Heart right ventricle (tissue), 16 donors: ENCODE results near the gene TOR1B. TPM values are rescaled to one million over a fixed set of nuclear protein-coding genes. Genes with fewer than 3 reads are reported as not detected.
A peak's percentile ranks its signal among the peaks of the same experiment; 100 is the strongest.
"Not testable (repeated sequence)": the region's sequence is repeated elsewhere in the genome, so short reads cannot be mapped to it uniquely, and the experiment has no call there.

Experiments used
- ATAC-seq, 8 donors: fragments of 200-7000 bp; cut with Tn5 transposase; one replicate each; pipeline ENCODE4 v1.9.1; 2020; ENCODE audit warnings: mild to moderate bottlenecking in 8 of 8, moderate library complexity in 8 of 8, moderate number of reproducible peaks in 1 of 8
- DNase-seq, 2 donors: peaks; one replicate each; pipeline ENCODE4 v3.0.0-alpha.2; 2020
- H3K27ac ChIP-seq, 10 donors: fragments of 200-600 bp; sonication (generic) in 2 of 10; one replicate each; pipeline versions ENCODE4 v1.5.0 to v1.8.0; 2020 to 2022; ENCODE audit warnings: mild to moderate bottlenecking in 3 of 10
- H3K27me3 ChIP-seq, 7 donors: fragments of 200-600 bp; one replicate each; pipeline ENCODE4 v1.8.0; 2021 to 2022; ENCODE audit warnings: mild to moderate bottlenecking in 2 of 7
- H3K36me3 ChIP-seq, 9 donors: fragments of 200-600 bp; sonication (generic) in 1 of 9; one replicate each; pipeline versions ENCODE4 v1.5.0 to v1.8.0; 2020 to 2022; ENCODE audit warnings: mild to moderate bottlenecking in 2 of 9
- H3K4me1 ChIP-seq, 9 donors: fragments of 200-600 bp; sonication (generic) in 1 of 9; one replicate each; pipeline versions ENCODE4 v1.5.0 to v1.8.0; 2020 to 2022; ENCODE audit warnings: mild to moderate bottlenecking in 4 of 9
- H3K4me3 ChIP-seq, 10 donors: fragments of 200-600 bp; sonication (generic) in 2 of 10; one replicate each; pipeline versions ENCODE4 v1.5.0 to v1.8.0; 2020 to 2022; ENCODE audit warnings: mild to moderate bottlenecking in 7 of 10, moderate library complexity in 2 of 10
- H3K9me3 ChIP-seq, 11 donors: fragments of 200-600 bp in 10 of 11; sonication (generic) in 2 of 11; one replicate each; pipeline versions ENCODE4 v1.5.0 to v1.8.0; 2013 to 2022; ENCODE audit warnings: mild to moderate bottlenecking in 2 of 11, control low read depth in 1 of 11, moderate library complexity in 1 of 11
- CTCF ChIP-seq, 9 donors: fragments of 200-600 bp; sonication (generic) in 2 of 9; IDR thresholded peaks; one replicate each; pipeline versions ENCODE4 v1.5.0 to v1.8.0; 2021 to 2022; ENCODE audit warnings: antibody characterized with exemption in 9 of 9, mild to moderate bottlenecking in 5 of 9, moderate library complexity in 1 of 9
- WGBS, 2 donors: extraction: QIAGEN DNeasy Blood & Tissue Kit; methylation state at CpG; one replicate each; pipeline ENCODE4 v1.1.7; 2013; ENCODE audit warnings: inconsistent platforms in 1 of 2; 5-methylcytosine and 5-hydroxymethylcytosine counted together
- intact Hi-C, 10 donors: fragments of 100-400 bp; cut with DNase I; formaldehyde crosslinking; loops; one replicate each; pipeline versions ENCODE4 v1.11.1 to v1.14.2; 2022
- polyA plus RNA-seq, 2 donors: library from polyadenylated mRNA; stranded (reverse); fragments of 200-250 nt; gene quantifications; one replicate each; pipeline ENCODE4 v1.2.3, GENCODE V29; 2013
- total RNA-seq, 10 donors: library from RNA; stranded (reverse); fragmentation: NEBNext Ultra II Directional in 3 of 10; extraction: Animal tissue kit (Norgen Biotek cat#: 25700) in 3 of 10; gene quantifications; one replicate each; pipeline versions ENCODE4 v1.2.1 to v1.2.4, GENCODE V29; 2021 to 2023
- donor health status: Arrhythmogenic right ventricular cardiomyopathy.
- donor health status: ischemic (EF 13 %, LVEDD 7.1; RV severe dilation, severe dysfunction).
- donor health status: healthy with polysubstance abuse.
- donor health status: DM: no; HTN: yes; CAD: no.
- donor health status: DM: no; HTN: no; CAD: no.
- donor health status: ischemic (EF 25% LVEDD 6.9; RV normal size, moderate dysfunction).
- donor health status: ischemic (EF 25% LVEDD 5.7; RV mildly dilated, moderate dysfunction).
- donor health status: healthy.
- donor health status: DM: yes; HTN: yes; CAD: no.
- donor health status: Ischemic cardiomyopathy.
- donor health status: ischemic (EF 35%, LVEDD 5.7; RV mildly dilated, moderate dysfunction).
- donor health status: nonischemic (EF 11% LVEDD 7.7; RV severe dilation, severe dysfunction).
- donor health status: DM: yes; HTN: yes; CAD: no.
- donor health status: PGD.
- donor health status: ischemic (EF 29% LVEDD 5.4; RV normal size, mild dysfunction).
- donor health status: nonischemic (EF 23%, LVEDD 6.1; RV moderate dilation, normal function).

TOR1B gene
- total and polyA plus RNA-seq, 12 donors, result 6.4 to 13.8 (median 11.0) TPM

GRCh38 chr9:129794549-129794948 lies 8.4 kb upstream of the TOR1B start:
- intact Hi-C loops, result loop anchor here in 1 of 10 donors (5.0 kb wide), 1 partner anchor 662 kb away; no protein-coding TSS in a partner anchor
- WGBS, 2 donors, result 80 to 83% methylated on average over 8 of the region's 8 CpGs

GRCh38 chr9:129796029-129796428 lies 7.0 kb upstream of the TOR1B start:
- H3K4me1 ChIP-seq, H3K4me3 ChIP-seq, H3K36me3 ChIP-seq, intact Hi-C loops, DNase-seq, H3K9me3 ChIP-seq, ATAC-seq, H3K27ac ChIP-seq: not testable (repeated sequence)
- H3K27me3 ChIP-seq, result peaks cover 0 to 14% (median 0%) of the 10 kb centered on the region in 7 donors
- 78 to 89% methylated on average over 2 of the region's 2 CpGs for WGBS, 2 donors

More at GRCh38 chr9:129794549-129794948, 8.4 kb upstream of the TOR1B start:
- Histone ChIP-seq H3K4me1 (peaks cover 0 to 8% (median 0%) of the 10 kb centered on the region in 9 donors), H3K27ac (no peak overlapping the region), H3K27me3 (peaks cover 0 to 14% (median 0%) of the 10 kb centered on the region in 7 donors), H3K36me3 (no peaks in the 10 kb centered on the region), H3K4me3 (no peak overlapping the region), H3K9me3 (no peaks in the 10 kb centered on the region)
- DNase-seq, result no peak
- no peak for TF ChIP-seq CTCF (IDR thresholded peaks at IDR 0.05)
- ATAC-seq, result no peak

- TF ChIP-seq CTCF (IDR thresholded peaks at IDR 0.05), result no peak
- 40% methylated on average over 6 of the region's 6 CpGs for WGBS, 2 donors
- no peak overlapping the region for H3K4me3 ChIP-seq
- H3K9me3 ChIP-seq, result no peaks in the 10 kb centered on the region
- peaks cover 5 to 6% (median 5%) of the 10 kb centered on the region in 9 donors for H3K4me1 ChIP-seq
- no peaks in the 10 kb centered on the region for H3K36me3 ChIP-seq
- intact Hi-C loops, result no loop called here
- H3K27me3 ChIP-seq, result peaks cover 0 to 11% (median 0%) of the 10 kb centered on the region in 7 donors
- DNase-seq, result no peak
- no peak overlapping the region for H3K27ac ChIP-seq
- no peak for ATAC-seq
Observed at GRCh38 chr9:129798973-129799372, 4.0 kb upstream of the TOR1B start.

GRCh38 chr9:129801504-129801903 lies 1.5 kb upstream of the TOR1B start:
- intact Hi-C loops, result loop anchor here in 1 of 10 donors (5.0 kb wide), 2 partner anchors 669 to 896 kb away; no protein-coding TSS in a partner anchor
- Histone ChIP-seq H3K4me1 (peaks cover 6 to 26% (median 11%) of the 10 kb centered on the region in 9 donors), H3K27me3 (no peaks in the 10 kb centered on the region), H3K4me3 (no peak overlapping the region), H3K36me3 (peaks cover 0 to 23% (median 0%) of the 10 kb centered on the region in 9 donors), H3K9me3 (no peaks in the 10 kb centered on the region), H3K27ac (no peak overlapping the region)
- ATAC-seq (no peak), DNase-seq (no peak)
- 78 to 83% methylated on average over 17 of the region's 17 CpGs for WGBS, 2 donors
- TF ChIP-seq CTCF (IDR thresholded peaks at IDR 0.05), result no peak

GRCh38 chr9:129803676-129804060 lies 684 bp downstream of the TOR1B start:
- H3K4me3 ChIP-seq, result peak overlapping the region; percentile 66 to 96 (median 84)
- peaks cover 6 to 27% (median 11%) of the 10 kb centered on the region in 9 donors for H3K4me1 ChIP-seq
- peaks cover 0 to 42% (median 5%) of the 10 kb centered on the region in 9 donors for H3K36me3 ChIP-seq
- DNase-seq, result no peak
- no peaks in the 10 kb centered on the region for H3K27me3 ChIP-seq
- no peak for ATAC-seq
- H3K27ac ChIP-seq, result peak overlapping the region; percentile 54 to 90 (median 88)
- no peak for TF ChIP-seq CTCF (IDR thresholded peaks at IDR 0.05)
- no peaks in the 10 kb centered on the region for H3K9me3 ChIP-seq
- WGBS, 2 donors, result 1 to 2% methylated on average over 14 of the region's 14 CpGs
- intact Hi-C loops, result loop anchor here in 1 of 10 donors (5.0 kb wide), 2 partner anchors 671 to 894 kb away; no protein-coding TSS in a partner anchor
